Choroid plexus epithelial cell (primary cell): ENCODE data around the gene TXNRD3.

Experiments used
- DNase-seq: peaks from one replicate; pipeline ENCODE4 v3.0.0-alpha.2; 2010; ENCODE audit warnings: low read depth
- H3K4me3 ChIP-seq: 2 replicates; pipeline ENCODE4 v1.5.1; 2011; ENCODE audit warnings: low read depth, mild to moderate bottlenecking, control low read depth, low read length, moderate library complexity
- TF ChIP-seq, protein P1 (sequence below): conservative IDR thresholded peaks from 2 replicates; pipeline ENCODE4 v1.5.1; 2011; ENCODE audit warnings: low read depth, mild to moderate bottlenecking, control low read depth, inconsistent platforms, low read length, moderate library complexity

TXNRD3 gene

DNA sequence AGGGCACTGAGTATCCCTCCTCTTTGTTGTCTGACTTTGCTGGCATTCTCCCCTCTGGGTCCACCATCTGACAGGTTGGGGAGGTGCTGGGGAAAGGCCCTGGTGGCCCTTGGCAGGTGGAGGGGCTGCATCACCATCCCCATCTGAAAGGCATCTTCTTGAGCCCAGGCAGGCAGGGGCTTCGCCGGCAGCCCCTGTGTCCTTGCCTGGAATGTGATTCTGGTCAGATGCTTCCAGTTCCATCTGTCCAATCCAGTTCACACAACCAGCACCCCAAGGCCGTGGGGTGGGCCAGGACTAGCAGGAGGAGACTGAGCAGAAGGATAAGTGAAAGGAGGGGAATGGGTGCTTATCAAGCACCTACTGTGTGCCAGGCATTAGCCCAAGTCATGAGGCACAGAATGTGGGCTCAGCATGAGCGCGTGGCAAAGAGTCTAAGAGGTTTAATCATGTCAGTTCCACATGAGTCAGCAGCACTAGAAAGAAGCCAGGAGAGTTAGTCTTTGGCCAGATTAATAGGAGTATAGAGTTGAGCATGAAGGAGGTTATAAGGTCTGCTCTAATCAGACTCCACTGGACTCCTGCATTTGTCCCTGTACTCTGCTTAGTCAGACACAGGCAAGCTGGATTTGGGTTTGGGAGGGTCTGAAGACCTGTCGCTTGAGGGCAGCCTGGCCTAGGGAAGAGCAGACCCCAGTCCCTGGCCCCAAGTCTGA lies 10.5 kb upstream of the TXNRD3 start:
- TF ChIP-seq, protein P1, sequence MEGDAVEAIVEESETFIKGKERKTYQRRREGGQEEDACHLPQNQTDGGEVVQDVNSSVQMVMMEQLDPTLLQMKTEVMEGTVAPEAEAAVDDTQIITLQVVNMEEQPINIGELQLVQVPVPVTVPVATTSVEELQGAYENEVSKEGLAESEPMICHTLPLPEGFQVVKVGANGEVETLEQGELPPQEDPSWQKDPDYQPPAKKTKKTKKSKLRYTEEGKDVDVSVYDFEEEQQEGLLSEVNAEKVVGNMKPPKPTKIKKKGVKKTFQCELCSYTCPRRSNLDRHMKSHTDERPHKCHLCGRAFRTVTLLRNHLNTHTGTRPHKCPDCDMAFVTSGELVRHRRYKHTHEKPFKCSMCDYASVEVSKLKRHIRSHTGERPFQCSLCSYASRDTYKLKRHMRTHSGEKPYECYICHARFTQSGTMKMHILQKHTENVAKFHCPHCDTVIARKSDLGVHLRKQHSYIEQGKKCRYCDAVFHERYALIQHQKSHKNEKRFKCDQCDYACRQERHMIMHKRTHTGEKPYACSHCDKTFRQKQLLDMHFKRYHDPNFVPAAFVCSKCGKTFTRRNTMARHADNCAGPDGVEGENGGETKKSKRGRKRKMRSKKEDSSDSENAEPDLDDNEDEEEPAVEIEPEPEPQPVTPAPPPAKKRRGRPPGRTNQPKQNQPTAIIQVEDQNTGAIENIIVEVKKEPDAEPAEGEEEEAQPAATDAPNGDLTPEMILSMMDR, result no peak
- DNase-seq, result no peak

DNA sequence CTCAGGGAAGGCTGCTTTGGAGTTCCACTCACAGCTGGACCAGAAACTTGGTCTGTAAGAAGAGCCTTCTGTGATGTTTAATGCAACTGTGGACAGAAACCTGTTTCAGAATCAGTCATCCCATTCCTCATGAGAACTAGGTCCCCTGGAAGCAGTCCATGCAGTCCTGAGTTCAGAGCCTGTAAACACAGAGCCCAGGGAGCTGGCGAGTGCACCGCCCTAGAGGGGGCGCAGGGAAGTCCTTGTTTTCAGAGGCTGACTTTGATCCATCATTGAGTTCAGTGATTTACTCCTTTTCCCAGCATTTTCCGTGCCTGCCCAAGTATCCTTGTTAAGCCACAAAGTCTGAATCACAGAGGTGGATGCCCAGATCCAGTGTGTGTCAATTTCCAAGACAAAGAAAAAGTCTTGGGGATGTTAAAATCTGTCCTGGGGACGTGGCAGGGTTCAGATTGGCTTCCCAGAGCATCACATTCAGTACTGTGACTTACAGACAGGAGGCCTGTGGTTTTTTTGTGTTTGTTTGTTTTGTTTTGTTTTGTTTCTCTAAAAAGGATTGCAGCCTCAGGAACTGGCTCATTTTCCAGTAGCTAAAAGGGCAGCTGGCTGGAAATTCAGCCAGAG lies 9.8 kb upstream of the TXNRD3 start:
- H3K4me3 ChIP-seq, result no peak overlapping the region
- TF ChIP-seq, protein P1, result peak; percentile 35
- peak; percentile 20 for DNase-seq

More for the DNA sequence above, 10.5 kb upstream of the TXNRD3 start:
- H3K4me3 ChIP-seq, result no peak overlapping the region

DNA sequence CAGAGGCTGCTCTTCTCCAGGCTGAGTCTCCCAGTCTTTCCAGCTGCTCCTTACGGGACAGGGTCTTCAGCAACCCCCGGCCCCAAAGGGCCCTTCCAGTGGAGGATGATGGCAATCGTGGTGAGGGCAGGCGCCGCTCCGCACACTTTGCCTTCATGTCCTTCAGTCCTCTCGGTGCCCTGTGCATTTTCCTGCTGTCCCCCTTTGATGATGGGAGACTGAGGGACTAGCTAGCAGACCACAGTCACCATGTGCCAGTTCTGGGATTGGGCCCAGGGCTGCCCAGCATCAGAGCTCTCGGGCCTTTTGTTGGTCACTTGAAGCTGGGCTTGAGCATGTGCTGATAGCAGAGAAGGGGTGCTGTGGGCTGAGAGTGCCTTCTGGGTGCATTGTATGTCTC lies 8.8 kb upstream of the TXNRD3 start:
- TF ChIP-seq, protein P1, result no peak
- no peak overlapping the region for H3K4me3 ChIP-seq
- no peak for DNase-seq

DNA sequence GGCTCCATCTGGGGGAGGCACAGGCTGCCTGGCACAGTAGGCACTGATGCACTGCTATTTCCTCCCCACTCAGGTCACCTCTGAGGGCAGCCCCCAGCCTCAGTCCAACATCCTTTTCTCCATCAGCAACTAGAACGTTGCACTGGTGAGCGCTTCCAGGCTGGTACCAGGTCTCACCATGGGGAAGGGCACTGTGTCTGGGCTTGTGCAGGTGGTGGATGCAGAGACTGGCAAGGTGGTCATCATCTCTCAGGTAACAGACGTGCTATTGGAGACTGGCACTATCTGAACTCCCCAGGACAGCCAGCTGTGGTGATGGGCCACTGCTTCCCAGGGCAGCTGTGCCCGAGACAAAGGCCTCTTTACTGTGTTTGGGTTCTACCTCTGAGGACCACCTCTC lies 8.3 kb upstream of the TXNRD3 start:
- DNase-seq, result no peak
- TF ChIP-seq, protein P1, result no peak
- no peak overlapping the region for H3K4me3 ChIP-seq

DNA sequence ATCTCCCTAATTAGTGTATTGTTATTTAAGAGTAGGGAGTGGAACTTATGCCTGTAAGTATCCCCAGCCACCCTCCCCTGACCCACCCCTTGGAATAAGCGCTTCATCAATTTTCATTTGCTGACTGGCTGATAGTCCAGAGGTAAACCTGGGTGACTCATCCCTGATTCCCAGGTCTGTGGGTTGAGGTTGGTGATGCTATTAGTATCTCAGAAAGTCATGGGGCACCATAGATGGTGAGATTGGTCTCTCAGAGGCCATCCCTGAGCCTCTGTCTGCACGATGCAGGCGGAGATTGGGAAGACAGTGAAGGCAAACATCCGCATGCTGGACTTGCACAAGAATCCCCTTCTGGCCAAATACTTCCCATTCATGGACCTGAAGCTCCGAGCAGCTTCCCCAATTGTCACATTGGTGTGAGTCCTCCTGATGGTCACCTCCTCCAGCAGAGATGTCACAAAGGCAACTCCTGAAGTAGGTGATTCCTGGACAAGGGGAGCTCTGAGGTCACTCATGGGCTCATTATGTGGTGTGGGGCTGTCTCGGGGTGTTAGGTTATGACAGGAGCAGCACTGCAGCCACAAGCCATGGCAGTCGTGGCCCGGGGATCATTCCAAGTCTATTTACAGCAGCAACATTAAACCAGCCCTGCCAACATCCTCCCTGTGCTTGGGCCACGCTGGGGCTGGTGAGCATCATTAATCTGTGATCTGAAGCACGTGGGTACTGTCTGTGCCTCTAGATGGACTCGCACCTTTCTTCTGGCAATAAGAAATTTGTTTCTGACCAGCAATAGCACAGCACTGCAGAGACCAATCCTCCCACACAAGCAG lies 6.8 kb upstream of the TXNRD3 start:
- no peak overlapping the region for H3K4me3 ChIP-seq
- no peak for DNase-seq
- TF ChIP-seq, protein P1, result no peak

DNA sequence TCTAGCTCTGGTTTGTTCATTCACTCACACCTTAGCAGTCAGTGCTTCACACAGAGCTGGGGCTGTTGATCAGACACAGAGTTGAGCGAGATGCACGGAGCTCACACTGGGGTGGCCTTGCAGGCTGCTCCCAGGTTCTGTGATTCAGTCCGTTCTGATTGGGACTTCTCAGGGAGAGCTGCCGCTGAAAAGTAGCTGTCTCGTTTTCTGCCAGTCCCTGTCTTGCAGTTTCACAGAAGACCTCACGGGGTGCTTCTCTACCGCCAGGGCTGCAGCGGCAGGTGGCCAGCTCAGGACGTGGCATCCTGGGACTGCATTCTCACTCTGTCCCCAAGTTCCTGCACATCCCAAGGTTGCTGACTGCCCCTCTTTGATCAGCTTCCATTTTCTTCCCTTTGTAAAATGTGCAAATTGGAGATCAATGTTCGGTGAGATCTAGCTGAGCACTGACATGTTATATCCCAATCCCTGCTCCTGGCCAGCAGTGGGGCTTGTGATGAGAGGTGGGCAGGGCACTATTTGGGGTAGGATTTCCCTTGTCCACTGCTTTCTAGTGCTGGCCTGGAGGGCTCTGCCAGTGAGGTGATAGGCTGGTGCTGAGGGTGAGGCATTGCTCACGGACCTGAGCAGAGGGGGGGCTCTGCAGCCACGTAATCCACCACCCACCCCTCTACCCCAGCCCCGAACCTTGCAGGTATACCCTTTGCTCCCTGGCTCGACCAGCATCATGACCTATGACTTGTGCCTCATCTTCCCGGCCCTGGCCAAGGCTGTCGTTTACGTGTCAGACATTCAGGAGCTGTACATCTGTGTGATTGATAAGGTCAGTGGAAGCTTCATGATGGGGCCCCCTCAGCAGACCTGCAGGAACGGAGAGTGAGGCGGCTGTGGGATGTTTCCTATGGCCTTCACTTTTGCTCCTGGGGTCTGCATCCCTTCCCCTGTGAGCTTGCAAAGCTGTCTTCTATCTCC lies 5.3 kb upstream of the TXNRD3 start:
- peak; percentile 27 for DNase-seq
- H3K4me3 ChIP-seq, result no peak overlapping the region
- TF ChIP-seq, protein P1, result peak; percentile 45
